DND-41 (cell line): ENCODE results near the gene ACAT2.
"Not testable (repeated sequence)": the region's sequence is repeated elsewhere in the genome, so short reads cannot be mapped to it uniquely, and the experiment has no call there.

Experiments
- ATAC-seq: fragments of 200-7000 bp; cut with Tn5 transposase; 3 replicates; pipeline ENCODE4 v1.9.1; 2021; ENCODE audit warnings: low read depth; ENCODE audit not compliant: insufficient read depth
- DNase-seq: peaks from one replicate; pipeline ENCODE4 v3.0.0-alpha.2; 2020
- H2AFZ ChIP-seq: 2 replicates; pipeline ENCODE4 v1.6.0; 2012; ENCODE audit warnings: low read depth, low read length
- H3K27ac ChIP-seq: 2 replicates; pipeline ENCODE4 v1.5.1; 2012; ENCODE audit warnings: low read length, inconsistent platforms
- H3K27me3 ChIP-seq: fragments of 200-600 bp; sonication (generic); 2 replicates; pipeline ENCODE4 v1.6.0; 2012; ENCODE audit warnings: low read length, mild to moderate bottlenecking, inconsistent platforms; ENCODE audit not compliant: insufficient read depth, poor library complexity
- H3K36me3 ChIP-seq: 2 replicates; pipeline ENCODE4 v1.5.1; 2012; ENCODE audit warnings: low read length, inconsistent platforms; ENCODE audit not compliant: insufficient read depth
- H3K4me1 ChIP-seq: 2 replicates; pipeline ENCODE4 v1.5.1; 2012; ENCODE audit warnings: mild to moderate bottlenecking, low read length; ENCODE audit not compliant: insufficient read depth
- H3K4me2 ChIP-seq: 2 replicates; pipeline ENCODE4 v1.6.0; 2012; ENCODE audit warnings: mild to moderate bottlenecking, moderate library complexity, low read length, inconsistent platforms; ENCODE audit not compliant: insufficient read depth
- H3K4me3 ChIP-seq, 2 experiments: fragments of 200-600 bp in 1 of 2; shearing (Covaris generic) in 1 of 2; 2 replicates each; pipeline ENCODE4 v1.5.1; 2012 to 2016; ENCODE audit warnings: inconsistent platforms in 2 of 2, low read length in 2 of 2, mild to moderate bottlenecking in 2 of 2, low read depth in 1 of 2, moderate library complexity in 1 of 2
- H3K79me2 ChIP-seq: 2 replicates; pipeline ENCODE4 v1.6.0; 2012; ENCODE audit warnings: low read length, inconsistent platforms; ENCODE audit not compliant: insufficient read depth
- H3K9ac ChIP-seq: 2 replicates; pipeline ENCODE4 v1.6.0; 2012; ENCODE audit warnings: low read depth, mild to moderate bottlenecking, inconsistent platforms, low read length, moderate library complexity
- H3K9me3 ChIP-seq: 2 replicates; pipeline ENCODE4 v1.5.1; 2012; ENCODE audit warnings: low read length, moderate library complexity, mild to moderate bottlenecking, inconsistent platforms; ENCODE audit not compliant: insufficient read depth, severe bottlenecking
- H4K20me1 ChIP-seq: 2 replicates; pipeline ENCODE4 v1.6.0; 2012; ENCODE audit warnings: low read length; ENCODE audit not compliant: insufficient read depth
- CTCF ChIP-seq: IDR thresholded peaks from 2 replicates; pipeline ENCODE4 v1.5.1; 2012; ENCODE audit warnings: borderline replicate concordance, low read length, moderate library complexity, mild to moderate bottlenecking; ENCODE audit not compliant: poor library complexity, severe bottlenecking; ENCODE audit errors: extremely low read depth
- EZH2 ChIP-seq: IDR thresholded peaks from 3 replicates; pipeline ENCODE4 v1.6.1; 2012; ENCODE audit warnings: borderline replicate concordance, low read depth, mild to moderate bottlenecking, moderate library complexity, low read length, inconsistent platforms; ENCODE audit not compliant: severe bottlenecking

Gene ACAT2

GRCh38 chr6:159761873-159762680 is at the start of gene ACAT2:
Gene ACAT2 (plus strand): TSS chr6:159762045. CDS start chr6:159762088, 43 bp downstream.
- Histone ChIP-seq H3K36me3 (peaks cover 58% of the 10 kb centered on the region), H3K9me3 (no peaks in the 10 kb centered on the region), H4K20me1 (no peaks in the 10 kb centered on the region), H2AFZ (peak within 1 kb of the TSS; percentile 93), H3K9ac (peak within 1 kb of the TSS; percentile 88), H3K27me3 (no peaks in the 10 kb centered on the region), H3K4me3 (peak within 1 kb of the TSS; percentile 74 to 77), H3K4me1 (peaks cover 43% of the 10 kb centered on the region), H3K4me2 (peak within 1 kb of the TSS; percentile 96), H3K79me2 (peaks cover 52% of the 10 kb centered on the region), H3K27ac (peak within 1 kb of the TSS; percentile 97)
- no peak for TF ChIP-seq EZH2
- no peak for TF ChIP-seq CTCF
- DNase-seq (peak; percentile 96), ATAC-seq (peak; percentile 96)

GRCh38 chr6:159712389-159712788 is 49.5 kb upstream of the ACAT2 start:
- H2AFZ ChIP-seq, H4K20me1 ChIP-seq, H3K4me3 ChIP-seq, H3K4me2 ChIP-seq, H3K9ac ChIP-seq, H3K36me3 ChIP-seq, H3K9me3 ChIP-seq, H3K27me3 ChIP-seq, ATAC-seq, H3K27ac ChIP-seq, DNase-seq, H3K79me2 ChIP-seq, H3K4me1 ChIP-seq: not testable (repeated sequence)

- no peak overlapping the region for H3K4me3 ChIP-seq
- H2AFZ ChIP-seq = no peak overlapping the region
- H3K4me1 ChIP-seq = no peaks in the 10 kb centered on the region
- no peak for TF ChIP-seq CTCF
- TF ChIP-seq EZH2 = no peak
- no peaks in the 10 kb centered on the region for H3K9me3 ChIP-seq
- H3K9ac ChIP-seq = no peak overlapping the region
- H3K36me3 ChIP-seq = no peaks in the 10 kb centered on the region
- no peak overlapping the region for H3K27ac ChIP-seq
- peaks cover 2% of the 10 kb centered on the region; the same call in 1 of the 2 replicates for H3K79me2 ChIP-seq
- no peak overlapping the region for H3K4me2 ChIP-seq
- no peak for DNase-seq
- no peaks in the 10 kb centered on the region for H3K27me3 ChIP-seq
- no peaks in the 10 kb centered on the region; the same call in 1 of the 2 replicates for H4K20me1 ChIP-seq
- ATAC-seq = no peak
Observed at GRCh38 chr6:159713984-159714383, 47.9 kb upstream of the ACAT2 start.

GRCh38 chr6:159714404-159714803 is 47.4 kb upstream of the ACAT2 start:
- H3K4me2 ChIP-seq = no peak overlapping the region
- H3K4me1 ChIP-seq = no peaks in the 10 kb centered on the region
- no peaks in the 10 kb centered on the region for H3K9me3 ChIP-seq
- H3K36me3 ChIP-seq = no peaks in the 10 kb centered on the region
- TF ChIP-seq CTCF = no peak
- TF ChIP-seq EZH2 = no peak
- no peak overlapping the region for H3K27ac ChIP-seq
- ATAC-seq (no peak), DNase-seq (no peak)
- H3K9ac ChIP-seq = no peak overlapping the region
- H3K79me2 ChIP-seq = peaks cover 2% of the 10 kb centered on the region; the same call in 1 of the 2 replicates
- no peak overlapping the region for H2AFZ ChIP-seq
- no peaks in the 10 kb centered on the region; the same call in 1 of the 2 replicates for H4K20me1 ChIP-seq
- no peaks in the 10 kb centered on the region for H3K27me3 ChIP-seq
- no peak overlapping the region for H3K4me3 ChIP-seq
